ENCODE results near the gene RTN4.

Gene RTN4

DNA sequence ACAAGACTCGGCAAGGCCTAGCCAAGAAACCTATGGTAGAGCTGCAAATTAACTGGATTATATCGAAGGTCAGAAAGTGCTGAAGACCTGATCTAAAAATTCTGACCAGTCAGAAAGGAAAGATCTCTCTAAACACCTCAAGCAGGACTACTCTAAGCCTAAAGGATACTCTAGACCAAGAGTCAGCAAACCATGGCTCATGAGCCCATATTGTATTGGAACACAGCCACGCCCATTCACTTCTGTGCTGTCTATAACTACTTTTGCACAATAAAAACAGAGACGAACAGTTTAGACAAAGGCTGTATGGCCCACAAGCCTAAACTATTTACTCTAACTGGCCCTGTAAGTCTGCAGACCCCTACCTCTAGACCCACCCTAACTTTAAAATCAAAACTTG, 18.7 kb downstream of the RTN4 start:
- DNase-seq, result no peak

DNA sequence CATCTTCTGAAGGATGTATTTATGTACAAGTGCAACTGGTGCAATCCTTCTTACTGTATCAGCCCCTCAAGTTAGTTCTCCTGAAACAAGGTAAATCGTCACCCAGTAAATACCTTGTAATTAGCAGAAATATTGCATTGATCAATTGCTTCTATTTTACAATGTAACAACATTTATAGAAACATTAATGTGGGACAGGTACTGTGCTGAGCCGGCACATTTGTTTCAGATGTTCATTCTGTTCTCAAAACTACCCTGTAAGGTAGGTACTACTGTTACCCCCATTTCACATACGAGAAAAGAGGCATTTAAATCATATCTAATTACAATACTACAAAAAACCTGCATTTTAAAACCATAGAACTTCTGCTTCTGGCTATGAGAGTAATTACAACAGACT, 19.5 kb downstream of the RTN4 start:
- no peak for DNase-seq

DNA sequence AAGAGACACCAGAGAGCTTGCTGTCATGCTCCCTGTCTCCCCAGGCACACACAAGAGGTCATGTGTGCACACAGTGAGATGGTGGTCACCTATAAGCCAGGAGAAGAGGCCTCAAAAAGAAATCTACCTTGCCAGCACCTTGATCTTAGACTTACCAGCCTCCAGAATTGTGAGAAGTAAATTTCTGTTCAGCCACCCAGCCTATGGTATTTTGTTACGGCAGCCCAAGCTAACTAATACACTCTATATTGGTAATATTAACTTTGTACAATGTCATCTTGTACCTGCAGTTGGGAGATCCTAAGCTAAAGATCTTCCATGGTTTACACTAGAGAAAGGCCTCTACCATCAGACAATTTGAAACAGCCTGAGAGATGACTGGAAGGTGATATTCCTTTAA, 21.2 kb downstream of the RTN4 start:
- DNase-seq, result no peak

DNA sequence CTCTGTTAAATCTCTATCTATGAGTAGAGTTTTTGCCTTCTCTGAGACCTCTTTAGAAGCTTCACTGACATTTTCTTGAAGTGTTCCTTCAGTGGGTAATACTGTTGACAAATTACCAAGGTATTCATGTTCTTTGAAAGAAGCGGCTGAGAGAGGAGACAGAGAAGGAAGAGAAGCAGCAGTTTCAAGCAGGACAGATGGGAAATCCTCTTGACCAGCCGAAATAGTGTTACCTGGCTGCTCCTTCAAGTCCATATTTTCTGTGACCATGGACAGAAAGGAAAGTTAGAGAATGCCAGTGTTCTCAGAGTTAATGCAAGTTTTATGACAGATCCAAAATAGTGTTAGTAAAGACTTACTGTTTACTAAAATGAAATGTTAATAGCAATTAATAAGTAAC, 23.0 kb downstream of the RTN4 start:
- DNase-seq, result no peak

DNA sequence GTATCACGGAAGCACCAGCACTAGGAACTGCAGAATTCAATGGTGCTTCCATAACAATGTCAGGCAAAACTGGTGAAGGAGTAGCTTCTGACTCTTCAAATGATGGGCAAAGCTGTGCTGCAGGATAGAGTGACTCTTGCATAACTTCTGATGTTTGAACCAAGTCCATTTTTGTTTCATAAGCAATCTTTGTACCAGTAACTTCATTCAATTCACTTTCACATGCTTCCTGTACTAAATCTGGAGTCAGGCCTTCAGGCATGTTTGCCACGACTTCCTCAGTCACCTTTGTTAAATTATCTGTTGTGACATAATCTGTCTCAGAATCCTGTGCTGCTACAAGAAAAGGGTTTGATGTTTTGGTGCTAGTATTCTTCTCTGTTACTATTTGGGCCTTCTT, 24.0 kb downstream of the RTN4 start:
- DNase-seq, result peak; percentile 62

DNA sequence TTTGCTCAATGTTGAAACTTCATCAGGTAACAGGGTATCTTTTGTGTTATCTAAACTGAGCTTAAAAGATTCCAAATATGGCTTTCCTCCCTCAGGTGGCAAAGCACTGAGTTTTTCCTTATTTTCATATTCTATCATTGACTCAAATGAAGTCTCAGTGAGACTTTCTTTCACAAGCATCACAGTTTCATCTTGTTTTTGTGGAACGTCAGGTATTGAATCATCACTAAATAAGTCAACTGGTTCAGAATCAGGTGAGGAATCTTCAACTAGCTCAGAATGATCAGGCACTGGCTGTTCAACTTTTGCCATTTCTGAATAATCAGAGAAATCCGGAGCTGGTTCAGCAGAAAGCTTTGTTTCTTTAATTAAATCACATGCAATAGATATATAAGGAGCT, 24.6 kb downstream of the RTN4 start:
- no peak for DNase-seq

DNA sequence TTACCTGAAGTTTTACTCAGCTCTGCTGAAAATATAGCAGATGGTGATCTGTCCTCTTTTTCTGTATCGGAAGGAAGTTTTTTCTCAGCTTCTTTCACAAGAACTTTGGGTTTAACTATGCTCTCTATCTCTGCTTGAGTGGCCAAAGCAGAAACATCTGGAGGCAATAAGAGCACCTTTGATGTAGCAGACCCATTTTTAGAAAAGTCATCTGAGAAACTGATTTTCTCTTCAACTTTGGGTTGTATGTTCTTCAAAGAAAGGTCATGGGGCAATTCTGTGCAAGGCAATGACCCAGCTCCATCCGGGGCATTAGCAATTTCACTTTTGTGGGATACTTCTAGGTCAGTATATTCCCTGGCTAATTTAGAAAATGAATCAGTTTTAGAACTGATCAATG, 25.2 kb downstream of the RTN4 start:
- DNase-seq, result no peak

DNA sequence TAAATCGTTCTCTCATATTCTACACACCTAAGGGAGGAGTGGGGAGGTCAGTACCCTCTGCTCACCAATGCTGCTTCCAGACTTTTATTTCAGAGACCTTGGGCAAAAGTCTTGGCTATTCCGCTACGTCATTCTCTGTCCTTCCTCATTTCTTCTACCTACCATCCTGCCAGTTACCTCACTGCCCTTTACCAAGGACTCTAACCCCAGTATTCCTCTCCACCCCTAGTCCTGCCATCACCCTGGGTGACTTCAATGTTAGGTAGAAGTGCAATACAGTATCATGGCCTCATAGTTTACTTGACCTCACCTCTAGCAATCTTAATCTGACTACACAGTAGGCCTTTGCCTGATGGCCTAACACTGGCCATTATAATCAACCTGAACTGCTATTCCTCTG, 27.8 kb downstream of the RTN4 start:
- DNase-seq, result no peak

DNA sequence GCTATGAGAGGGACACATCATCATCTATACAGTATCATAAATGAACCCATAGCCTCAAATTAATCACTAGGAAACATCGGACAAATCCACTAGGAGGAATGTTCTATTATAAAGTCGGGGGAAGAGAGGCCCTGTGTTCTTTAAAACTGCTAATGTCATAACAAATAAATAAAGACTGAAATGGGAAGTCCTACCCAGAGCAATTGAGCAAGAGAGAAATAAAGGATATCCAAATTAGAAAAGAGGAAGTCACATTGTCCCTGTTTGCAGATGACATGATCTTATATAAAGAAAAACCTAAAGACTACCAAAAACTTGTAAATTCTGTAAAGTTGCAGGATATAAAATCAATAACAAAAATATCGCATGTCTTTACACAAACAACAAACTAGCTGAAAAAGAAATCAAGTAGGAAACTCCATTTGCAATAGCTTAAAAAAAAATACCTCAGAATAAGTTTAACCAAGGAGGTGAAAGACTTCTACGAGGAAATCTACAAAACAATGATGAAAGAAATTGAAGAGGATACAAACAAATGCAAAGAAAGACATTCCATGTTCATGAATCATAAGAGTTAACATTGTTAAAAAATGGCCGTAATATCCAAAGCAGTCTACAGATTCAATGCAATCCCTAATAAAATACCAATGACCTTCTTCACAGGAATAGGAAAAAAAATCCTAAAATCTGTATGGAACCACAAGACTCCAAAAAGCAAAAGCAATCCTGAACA, 30.6 kb downstream of the RTN4 start:
- peak; percentile 93 for DNase-seq

DNA sequence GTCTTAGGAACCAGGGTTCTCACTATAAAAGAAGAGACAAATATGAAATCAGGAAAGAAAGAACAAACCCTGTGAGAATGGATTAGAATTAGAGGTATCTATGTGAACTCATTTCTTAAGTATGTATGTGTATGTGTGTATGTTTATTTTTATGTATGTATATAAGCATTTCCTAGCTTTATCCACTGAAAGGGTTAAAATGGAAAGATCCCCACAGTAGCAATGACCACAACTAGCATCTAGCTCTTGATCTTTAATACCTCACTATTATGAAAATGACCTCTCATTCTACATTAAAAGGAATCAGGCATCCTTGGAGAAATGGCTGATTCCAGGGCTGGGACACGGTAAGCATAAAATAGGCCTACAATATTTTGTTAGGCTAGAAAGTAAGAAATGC, 31.6 kb downstream of the RTN4 start:
- no peak for DNase-seq

DNA sequence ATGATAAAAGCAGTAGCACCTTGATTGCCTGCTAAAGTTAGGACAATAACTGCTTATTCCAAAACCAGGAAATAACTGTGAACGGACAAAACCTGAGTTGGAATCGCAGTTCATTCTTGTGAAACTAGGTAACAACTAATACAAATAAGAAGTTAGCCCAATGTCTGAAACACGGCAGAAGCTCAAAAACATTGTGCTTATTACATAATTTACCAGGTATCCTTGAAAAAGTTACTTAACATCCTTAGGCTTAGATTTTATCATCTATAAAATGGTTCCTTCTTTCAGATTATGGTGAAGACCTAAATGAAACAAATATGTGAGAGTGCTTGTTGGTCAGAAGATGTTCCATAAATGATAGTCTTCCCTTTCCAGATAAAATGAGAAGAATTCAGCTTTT, 32.4 kb downstream of the RTN4 start:
- no peak for DNase-seq

DNA sequence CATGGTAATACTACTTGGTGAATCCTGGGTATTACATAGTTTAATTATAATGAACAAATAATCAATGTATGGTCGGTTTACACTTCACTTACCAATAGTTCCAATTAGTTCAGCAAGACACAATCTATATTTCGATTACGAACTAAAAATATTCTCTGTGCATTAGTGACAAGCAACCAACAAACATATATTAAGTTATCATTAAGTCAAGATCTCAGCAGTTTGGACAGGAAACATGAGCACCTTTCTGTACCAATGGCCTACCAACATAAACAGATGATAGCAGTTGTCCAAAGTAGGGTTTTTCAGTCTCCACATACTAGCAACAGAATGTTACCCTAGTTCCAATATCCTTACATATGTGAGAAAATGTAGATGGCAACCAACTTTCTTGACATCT, 32.8 kb downstream of the RTN4 start:
- no peak for DNase-seq

DNA sequence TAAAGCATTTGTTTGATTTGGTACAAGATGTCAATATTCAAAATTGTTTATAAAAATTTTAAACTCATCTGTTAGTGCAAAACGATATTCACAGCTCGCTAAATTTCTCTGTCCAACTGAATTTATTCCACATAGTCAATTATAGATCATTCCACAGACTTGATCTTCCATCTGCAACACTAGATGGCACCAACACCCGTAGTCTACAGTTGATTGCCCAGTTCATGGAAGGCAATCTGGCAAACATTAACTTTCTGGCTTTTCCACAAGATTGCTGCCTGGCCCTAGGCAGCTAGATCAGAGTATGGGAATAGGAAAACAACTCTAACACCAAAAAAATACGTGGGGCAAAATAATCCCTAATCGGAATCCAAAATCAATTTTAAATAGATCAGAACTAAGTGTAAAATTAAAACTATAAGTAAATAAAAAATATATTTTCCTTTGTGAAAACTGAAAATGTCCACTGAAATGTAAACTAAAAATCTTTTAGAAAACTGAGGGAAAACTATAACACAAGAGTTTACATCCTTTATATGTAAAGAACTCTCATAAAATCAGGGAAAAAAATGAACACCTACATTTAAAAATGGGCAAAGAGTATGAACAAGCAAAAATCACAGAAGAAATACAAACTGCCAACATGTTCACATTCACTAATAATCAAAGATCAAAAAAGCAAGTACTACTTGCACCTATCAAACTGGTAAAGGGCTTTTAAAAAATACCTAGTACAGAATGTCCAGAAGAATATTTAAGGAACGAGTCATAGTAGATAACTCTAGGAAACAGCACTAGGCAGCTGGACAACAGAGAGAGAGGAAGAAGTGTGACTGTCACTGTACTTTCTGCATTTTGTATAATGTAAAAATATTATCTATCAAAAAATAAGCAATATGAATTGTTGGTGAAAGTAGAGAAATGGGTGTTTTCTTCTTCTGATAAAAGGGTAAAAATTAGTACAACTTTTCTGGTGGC, 35.0 kb downstream of the RTN4 start:
- no peak for DNase-seq

DNA sequence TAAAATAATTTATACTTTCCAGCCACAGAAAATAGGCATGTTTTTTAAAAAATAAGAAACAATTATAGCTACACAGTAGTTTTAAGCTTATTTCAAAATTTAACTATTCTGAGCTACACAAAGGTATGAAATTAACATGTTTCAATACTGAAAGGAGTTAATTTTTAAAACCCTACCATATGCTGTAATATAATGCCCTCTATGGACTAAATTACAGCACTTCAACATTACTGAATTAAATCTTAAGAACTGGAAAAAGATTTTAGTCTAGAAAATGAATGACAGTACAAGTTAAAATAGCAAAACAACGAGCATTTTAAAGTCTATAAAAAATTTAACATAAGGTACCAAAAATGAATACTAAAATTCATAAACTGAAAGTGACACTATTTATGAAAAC, 36.3 kb downstream of the RTN4 start:
- DNase-seq, result no peak

DNA sequence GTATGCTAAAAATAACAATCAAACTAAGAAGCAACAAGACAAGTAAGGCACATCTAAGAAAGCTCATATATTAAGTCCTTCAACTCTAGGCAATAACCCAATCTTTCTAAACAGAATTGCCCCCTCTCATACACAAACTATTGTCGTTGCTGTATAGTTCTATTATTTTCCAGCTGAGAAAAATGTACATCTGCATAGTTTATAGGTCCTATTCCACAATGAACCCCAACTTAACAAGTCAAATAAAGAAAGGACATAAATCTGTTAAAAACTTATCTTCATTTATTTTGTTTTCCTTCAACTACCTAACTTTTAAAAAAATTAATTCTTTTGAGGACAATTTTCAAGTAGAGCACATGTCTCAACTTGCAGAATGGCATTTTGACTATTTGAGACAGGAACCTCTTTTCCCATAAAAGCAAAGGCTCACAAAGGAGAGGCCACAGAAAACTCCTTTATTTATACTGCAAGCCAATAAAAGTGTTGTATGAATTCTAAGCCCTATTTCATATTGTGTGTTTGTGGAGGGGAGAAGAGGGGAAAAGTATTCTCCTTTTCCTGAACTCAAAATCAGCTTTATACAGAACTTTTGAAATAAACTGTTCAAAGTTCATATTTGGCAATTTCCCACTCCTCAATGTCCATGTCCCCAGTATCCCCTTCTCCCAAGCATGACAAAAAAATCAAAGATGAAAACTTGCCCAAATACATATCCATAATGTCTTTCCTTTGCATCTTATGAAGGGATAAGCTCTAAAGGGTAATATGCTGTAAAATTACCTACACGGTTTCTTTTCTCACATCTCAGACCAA, 37.4 kb downstream of the RTN4 start:
- no peak for DNase-seq

DNA sequence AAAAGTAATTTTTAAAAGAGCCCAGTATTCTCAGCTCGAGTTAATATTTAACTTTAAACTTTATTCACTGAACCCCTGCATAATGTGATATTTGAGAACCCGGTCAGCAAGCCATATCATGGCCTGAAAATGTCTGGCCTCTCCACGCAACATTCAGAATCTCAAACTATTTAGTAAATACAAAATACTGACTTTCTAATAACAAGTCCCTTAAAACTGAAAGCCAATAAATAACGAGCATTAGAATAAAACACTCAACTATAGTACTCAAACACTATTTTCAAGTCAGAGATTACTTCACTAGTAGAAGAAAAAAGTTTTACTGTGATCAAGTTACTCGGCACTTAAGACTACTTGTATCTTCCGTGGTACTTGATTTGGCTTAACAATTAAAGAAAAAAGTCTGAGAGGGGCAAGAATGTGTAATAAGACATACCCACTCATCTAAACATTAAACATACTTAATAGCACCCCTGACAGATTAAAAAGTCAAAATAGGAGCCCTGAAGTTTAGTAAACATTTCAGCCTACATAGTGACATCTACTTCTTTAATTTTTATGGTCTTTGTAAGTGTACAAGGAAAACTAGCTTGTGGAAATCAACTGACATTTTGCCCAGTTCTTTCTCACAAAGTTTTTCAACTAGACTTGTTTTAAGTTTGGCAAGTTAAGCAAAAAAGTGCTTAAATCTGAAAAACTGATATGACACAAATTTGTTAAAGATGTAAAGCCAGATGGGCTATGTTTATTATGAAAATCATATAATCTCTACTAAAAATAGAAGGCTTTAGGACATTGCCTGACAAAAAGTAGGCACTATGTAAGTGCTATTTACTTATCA, 38.2 kb downstream of the RTN4 start:
- no peak for DNase-seq

DNA sequence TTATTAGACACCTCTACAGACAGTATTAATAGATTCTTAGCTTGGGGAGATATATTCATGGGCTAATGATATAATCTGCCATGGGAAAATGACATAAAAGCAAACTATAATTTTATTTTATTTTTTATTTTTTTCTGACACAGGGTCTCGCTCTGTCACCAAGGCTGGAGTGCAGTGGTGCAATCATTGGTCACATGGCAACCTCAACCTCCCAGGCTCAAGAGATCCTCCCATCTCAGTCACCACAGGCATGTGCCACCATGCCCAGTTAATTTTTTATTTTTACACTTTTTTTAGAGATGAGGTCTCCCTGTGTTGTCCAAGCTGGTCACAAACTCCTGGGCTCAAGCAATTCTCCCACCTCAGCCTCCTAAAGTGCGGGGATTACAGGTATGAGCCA, 39.3 kb downstream of the RTN4 start:
- DNase-seq, result no peak

DNA sequence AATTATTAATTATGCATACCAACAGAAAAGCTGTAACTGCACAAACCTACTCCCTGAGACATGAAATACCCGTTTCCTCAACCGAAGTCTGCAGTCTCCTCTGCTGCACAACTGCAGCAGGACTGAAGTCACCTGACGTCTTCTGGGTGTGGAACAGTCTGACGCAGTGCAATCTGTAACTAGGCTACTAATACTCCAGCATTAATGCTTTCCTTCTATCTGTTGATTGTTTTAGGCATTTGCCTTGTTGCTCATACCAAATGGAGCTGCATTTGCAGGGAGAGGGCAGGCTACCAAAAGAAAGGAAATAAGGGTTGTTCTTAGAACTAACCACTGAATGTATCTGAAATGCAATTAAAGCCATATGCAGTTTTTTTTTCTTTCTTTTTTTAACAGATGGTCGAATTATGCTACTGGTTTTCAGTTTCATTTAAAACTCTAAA, 40.1 kb downstream of the RTN4 start:
- no peak for DNase-seq

DNA sequence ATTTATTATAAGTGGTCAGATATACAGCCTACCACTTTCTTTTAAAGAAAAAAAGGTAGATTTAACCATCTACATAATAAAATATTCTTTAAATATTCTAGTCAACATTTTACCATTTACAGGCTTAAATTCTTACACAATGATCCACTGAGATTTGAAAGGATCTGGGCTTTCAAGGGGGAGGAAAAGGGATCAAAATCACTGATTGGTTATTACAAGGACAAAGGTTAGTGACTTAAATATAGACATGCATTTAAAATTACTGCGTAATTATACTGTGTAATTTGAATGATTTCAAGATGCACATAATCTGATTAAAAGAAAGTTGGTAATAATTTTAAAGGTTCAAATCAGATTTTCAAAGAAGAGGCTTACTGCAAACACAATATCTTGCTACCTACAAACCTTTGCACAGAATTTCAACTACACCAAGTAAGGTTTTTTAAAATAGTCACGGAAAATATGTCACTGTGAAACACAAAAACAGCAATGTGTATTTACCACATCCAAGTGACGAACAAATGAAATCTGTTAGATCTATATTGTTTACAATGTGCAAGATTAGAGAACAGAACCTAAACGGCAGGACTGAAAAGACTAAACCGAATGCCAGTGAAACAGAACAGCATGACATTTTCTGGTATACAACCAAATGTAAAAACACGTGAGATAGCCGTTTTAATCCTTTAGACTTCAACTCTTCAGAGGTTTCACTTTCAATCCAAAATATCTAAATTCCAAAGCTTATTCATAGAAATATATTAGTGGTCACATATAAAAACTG, 40.8 kb downstream of the RTN4 start:
- no peak for DNase-seq

DNA sequence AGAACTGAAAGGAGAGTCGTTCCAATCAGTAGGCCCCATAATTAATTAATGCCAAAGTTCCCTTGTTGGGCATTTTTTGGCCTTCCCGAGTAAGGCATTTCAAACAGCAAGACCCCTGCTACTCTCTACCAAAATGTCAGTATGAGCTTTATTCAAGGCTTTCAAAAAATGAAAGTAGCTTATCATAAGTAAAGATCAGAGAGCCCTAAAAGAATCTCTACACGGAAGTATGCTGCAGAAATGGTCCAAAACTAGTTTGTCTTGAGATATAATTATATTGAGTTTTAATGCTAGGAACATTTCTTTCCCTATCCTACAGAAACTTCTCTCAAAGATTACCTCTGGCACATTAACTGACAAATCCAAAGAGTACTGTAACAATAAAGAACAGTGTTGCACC, 43.9 kb downstream of the RTN4 start:
- DNase-seq, result no peak

Measured in SIG-M5 (cell line).